ENCODE results near the gene SATL1. TPM values are rescaled to one million over a fixed set of nuclear protein-coding genes. Genes with fewer than 3 reads are reported as not detected.

The SATL1 gene
- total RNA-seq, 1 experiment from 2014 or later, result 0.45 TPM

- no peak overlapping the region for H3K4me3 ChIP-seq (ENCODE audit: low read depth, low read length)
- TF ChIP-seq CTCF (IDR thresholded peaks at IDR 0.05; ENCODE audit: insufficient read depth in 1 of 2, low read depth in 1 of 2, low read length in 1 of 2, severe bottlenecking in 1 of 2, unreplicated experiment in 1 of 2), result no peak
- no peaks in the 10 kb centered on the region for H3K27me3 ChIP-seq (replicated peaks; ENCODE audit: control insufficient read depth, insufficient read depth, low read length)
- H3K9me3 ChIP-seq, result no peaks in the 10 kb centered on the region
- no peaks in the 10 kb centered on the region for H3K9me3 Mint-ChIP-seq (ENCODE audit: unreplicated experiment)
- H3K36me3 ChIP-seq (ENCODE audit: control insufficient read depth, insufficient read depth, low read length), result no peaks in the 10 kb centered on the region
- no peak overlapping the region for H3K4me3 Mint-ChIP-seq (ENCODE audit: unreplicated experiment)
- no TSS peak for BruUV-seq (replicated peaks)
- ChIA-PET POLR2A (no interaction called here), CTCF (no interaction called here)
- intact Hi-C loops (cut with micrococcal nuclease; ENCODE audit: unreplicated experiment), result no loop called here
- H3K27ac Mint-ChIP-seq (ENCODE audit: unreplicated experiment), result no peak overlapping the region
- H3K4me1 ChIP-seq, result peaks cover 3% of the 10 kb centered on the region; the same call in 1 of the 2 replicates
- no peaks in the 10 kb centered on the region for H3K27me3 Mint-ChIP-seq (ENCODE audit: insufficient read depth, unreplicated experiment)
- H3K36me3 Mint-ChIP-seq (ENCODE audit: insufficient read depth, unreplicated experiment), result peaks cover 6% of the 10 kb centered on the region
- no peak for DNase-seq
- H3K4me1 Mint-ChIP-seq (ENCODE audit: low read depth, unreplicated experiment), result peaks cover 4% of the 10 kb centered on the region
Observed at GRCh38 chrX:85115252-85115651, 128.3 kb downstream of the SATL1 start.

- peaks cover 6% of the 10 kb centered on the region for H3K36me3 Mint-ChIP-seq (ENCODE audit: insufficient read depth, unreplicated experiment)
- H3K27ac Mint-ChIP-seq (ENCODE audit: unreplicated experiment), result no peak overlapping the region
- ChIA-PET POLR2A (no interaction called here), CTCF (no interaction called here)
- no peaks in the 10 kb centered on the region for H3K27me3 Mint-ChIP-seq (ENCODE audit: insufficient read depth, unreplicated experiment)
- no peaks in the 10 kb centered on the region for H3K36me3 ChIP-seq (ENCODE audit: control insufficient read depth, insufficient read depth, low read length)
- no peaks in the 10 kb centered on the region for H3K4me1 Mint-ChIP-seq (ENCODE audit: low read depth, unreplicated experiment)
- H3K27me3 ChIP-seq (replicated peaks; ENCODE audit: control insufficient read depth, insufficient read depth, low read length), result no peaks in the 10 kb centered on the region
- H3K9me3 ChIP-seq, result no peaks in the 10 kb centered on the region
- H3K9me3 Mint-ChIP-seq (ENCODE audit: unreplicated experiment), result no peaks in the 10 kb centered on the region
- no peaks in the 10 kb centered on the region for H3K4me1 ChIP-seq
- no peak overlapping the region for H3K4me3 Mint-ChIP-seq (ENCODE audit: unreplicated experiment)
- H3K4me3 ChIP-seq (ENCODE audit: low read depth, low read length), result no peak overlapping the region
- intact Hi-C loops (cut with micrococcal nuclease; ENCODE audit: unreplicated experiment), result no loop called here
- no TSS peak for BruUV-seq (replicated peaks)
- DNase-seq, result no peak
- TF ChIP-seq CTCF (IDR thresholded peaks at IDR 0.05; ENCODE audit: insufficient read depth in 1 of 2, low read depth in 1 of 2, low read length in 1 of 2, severe bottlenecking in 1 of 2, unreplicated experiment in 1 of 2), result no peak
Observed at GRCh38 chrX:85114776-85115175, 128.8 kb downstream of the SATL1 start.

DNA sequence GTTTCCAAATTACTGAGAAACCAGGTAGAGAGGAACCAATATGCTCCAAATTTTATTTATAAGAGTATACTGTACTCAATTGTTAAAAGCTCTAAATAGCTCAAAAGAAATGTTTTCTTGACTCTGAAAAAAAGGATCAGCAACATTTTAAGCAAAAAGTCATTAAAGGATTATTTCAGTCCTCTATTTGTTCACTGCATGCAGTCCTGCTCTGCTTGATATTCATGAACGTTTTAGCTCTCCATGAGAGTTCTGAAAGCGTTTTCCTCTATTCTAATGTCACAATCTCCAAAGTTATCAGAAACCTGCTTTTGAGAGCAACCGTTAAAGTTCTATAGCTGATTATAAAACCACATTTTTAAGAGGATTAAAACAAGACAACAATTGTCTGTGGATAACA lies 129.4 kb downstream of the SATL1 start:
- Histone ChIP-seq H3K36me3 (ENCODE audit: control insufficient read depth, insufficient read depth, low read length) (no peaks in the 10 kb centered on the region), H3K9me3 (no peaks in the 10 kb centered on the region), H3K27me3 (replicated peaks; ENCODE audit: control insufficient read depth, insufficient read depth, low read length) (no peaks in the 10 kb centered on the region), H3K4me3 (ENCODE audit: low read depth, low read length) (no peak overlapping the region), H3K4me1 (no peaks in the 10 kb centered on the region)
- Mint-ChIP-seq H3K27ac (ENCODE audit: unreplicated experiment) (no peak overlapping the region), H3K27me3 (ENCODE audit: insufficient read depth, unreplicated experiment) (no peaks in the 10 kb centered on the region), H3K36me3 (ENCODE audit: insufficient read depth, unreplicated experiment) (peaks cover 6% of the 10 kb centered on the region), H3K9me3 (ENCODE audit: unreplicated experiment) (no peaks in the 10 kb centered on the region), H3K4me3 (ENCODE audit: unreplicated experiment) (no peak overlapping the region), H3K4me1 (ENCODE audit: low read depth, unreplicated experiment) (no peaks in the 10 kb centered on the region)
- intact Hi-C loops (cut with micrococcal nuclease; ENCODE audit: unreplicated experiment), result no loop called here
- DNase-seq, result no peak
- BruUV-seq (replicated peaks), result no TSS peak
- CTCF ChIA-PET, result no interaction called here
- TF ChIP-seq CTCF (IDR thresholded peaks at IDR 0.05; ENCODE audit: insufficient read depth in 1 of 2, low read depth in 1 of 2, low read length in 1 of 2, severe bottlenecking in 1 of 2, unreplicated experiment in 1 of 2), result no peak
- POLR2A ChIA-PET, result no interaction called here
